Central memory CD8-positive, alpha-beta T cell (primary cell): Measurements from ENCODE around the gene TCEAL9.

ENCODE experiments used
- ATAC-seq: fragments of 150-1000 bp; cut with Tn5 transposase; replicated peaks from 2 replicates; pipeline ENCODE4 v1.10.0; 2022; ENCODE audit warnings: mild to moderate bottlenecking, moderate FRiP score, moderate number of reproducible peaks; ENCODE audit not compliant: poor library complexity, severe bottlenecking; ENCODE audit errors: extremely low read depth
- DNase-seq, 2 donors: peaks; one replicate each; pipeline ENCODE4 v3.0.0; 2021; ENCODE audit warnings: low spot score in 2 of 2
- H3K27ac Mint-ChIP-seq: one replicate; pipeline ENCODE4 v1.8.0; 2022; ENCODE audit warnings: low read depth, mild to moderate bottlenecking, moderate library complexity, mixed read lengths
- H3K27me3 Mint-ChIP-seq: one replicate; pipeline ENCODE4 v1.8.0; 2022; ENCODE audit warnings: mixed read lengths
- H3K36me3 Mint-ChIP-seq: one replicate; pipeline ENCODE4 v1.8.0; 2022; ENCODE audit warnings: mild to moderate bottlenecking, moderate library complexity, mixed read lengths; ENCODE audit not compliant: insufficient read depth
- H3K4me1 Mint-ChIP-seq: one replicate; pipeline ENCODE4 v1.8.0; 2022; ENCODE audit warnings: mixed read lengths
- H3K4me3 Mint-ChIP-seq: one replicate; pipeline ENCODE4 v1.8.0; 2022; ENCODE audit warnings: mild to moderate bottlenecking, moderate library complexity, mixed read lengths
- H3K9me3 Mint-ChIP-seq: one replicate; pipeline ENCODE4 v1.8.0; 2022; ENCODE audit warnings: mixed read lengths

The TCEAL9 gene

GRCh38 chrX:103406256-103406655 lies 50.0 kb downstream of the TCEAL9 start:
- peaks cover 14% of the 10 kb centered on the region for H3K4me1 Mint-ChIP-seq
- DNase-seq (no peak), ATAC-seq (no peak)
- no peaks in the 10 kb centered on the region for H3K9me3 Mint-ChIP-seq
- H3K27me3 Mint-ChIP-seq, result peaks cover 8% of the 10 kb centered on the region
- no peaks in the 10 kb centered on the region for H3K36me3 Mint-ChIP-seq
- no peak overlapping the region for H3K27ac Mint-ChIP-seq
- H3K4me3 Mint-ChIP-seq, result no peak overlapping the region

- peaks cover 14% of the 10 kb centered on the region for H3K4me1 Mint-ChIP-seq
- ATAC-seq (no peak), DNase-seq (no peak)
- H3K36me3 Mint-ChIP-seq, result no peaks in the 10 kb centered on the region
- no peaks in the 10 kb centered on the region for H3K9me3 Mint-ChIP-seq
- no peak overlapping the region for H3K27ac Mint-ChIP-seq
- no peak overlapping the region for H3K4me3 Mint-ChIP-seq
- H3K27me3 Mint-ChIP-seq, result peaks cover 8% of the 10 kb centered on the region
These were observed 51.5 kb downstream of the TCEAL9 start for GRCh38 chrX:103407776-103408175.
